ENCODE data around the gene ODF4.
"Not testable (repeated sequence)": the region's sequence is repeated elsewhere in the genome, so short reads cannot be mapped to it uniquely, and the experiment has no call there.

Gene ODF4

DNA sequence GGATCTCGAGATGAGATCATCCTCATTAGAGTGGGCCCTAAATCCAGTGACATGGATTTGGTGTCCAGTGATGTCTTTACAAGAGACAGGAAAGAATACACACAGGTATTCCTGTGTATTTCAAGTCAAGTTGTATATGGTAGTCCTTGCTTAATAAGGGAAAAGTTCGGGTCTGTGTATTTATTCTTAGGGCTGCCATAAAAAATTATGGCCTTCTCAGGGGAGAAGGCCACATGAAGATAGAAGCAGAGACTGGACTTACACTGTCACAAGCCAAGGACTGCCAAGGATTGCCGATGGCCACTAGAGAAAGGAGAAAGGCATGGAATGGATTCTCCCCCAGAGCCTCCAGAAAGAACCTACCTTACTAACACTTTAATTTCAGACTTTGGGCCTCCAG, 28.6 kb downstream of the ODF4 start:
- no peak for DNase-seq (ENCODE audit: low read depth, low spot score)
- Histone ChIP-seq H3K27me3 (ENCODE audit: control insufficient read depth, insufficient read depth, low read length) (no peaks in the 10 kb centered on the region), H3K4me3 (ENCODE audit: low read length) (no peak overlapping the region), H3K9me3 (ENCODE audit: control insufficient read depth, insufficient read depth, low read length) (no peaks in the 10 kb centered on the region), H3K27ac (ENCODE audit: low read length) (no peak overlapping the region), H3K36me3 (ENCODE audit: control insufficient read depth, insufficient read depth, low read length) (peaks cover 11% of the 10 kb centered on the region; the same call in 1 of the 2 replicates), H3K4me1 (ENCODE audit: control insufficient read depth, insufficient read depth, low read length) (no peaks in the 10 kb centered on the region)
- WGBS (ENCODE audit: insufficient coverage, insufficient read length), result no CpG with 5 or more reads among the region's 3 CpGs

DNA sequence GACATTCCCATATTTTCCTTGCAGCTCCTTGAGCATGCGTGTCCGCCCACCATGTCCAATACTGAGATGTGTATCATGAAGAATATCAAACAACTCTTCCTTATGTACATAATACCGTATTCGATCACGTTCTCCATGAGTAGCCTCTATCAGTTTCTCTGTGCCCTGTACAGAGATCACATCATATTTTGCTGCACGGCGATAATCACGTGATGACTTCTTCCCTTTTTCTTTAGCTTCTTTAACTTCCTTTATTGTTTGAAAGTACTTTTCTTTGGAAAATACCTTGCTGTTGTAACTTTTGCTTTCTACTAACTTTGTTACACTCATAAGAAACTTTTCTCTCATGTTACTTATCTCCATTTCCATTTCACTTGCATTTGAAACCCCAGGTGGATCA, 30.3 kb downstream of the ODF4 start:
- WGBS (ENCODE audit: insufficient coverage, insufficient read length), result no CpG with 5 or more reads among the region's 8 CpGs
- peaks cover 11% of the 10 kb centered on the region; the same call in 1 of the 2 replicates for H3K36me3 ChIP-seq (ENCODE audit: control insufficient read depth, insufficient read depth, low read length)
- H3K27me3 ChIP-seq (ENCODE audit: control insufficient read depth, insufficient read depth, low read length), result no peaks in the 10 kb centered on the region
- H3K4me1 ChIP-seq (ENCODE audit: control insufficient read depth, insufficient read depth, low read length), result no peaks in the 10 kb centered on the region
- no peak overlapping the region for H3K4me3 ChIP-seq (ENCODE audit: low read length)
- no peak overlapping the region for H3K27ac ChIP-seq (ENCODE audit: low read length)
- DNase-seq (ENCODE audit: low read depth, low spot score), result no peak
- H3K9me3 ChIP-seq (ENCODE audit: control insufficient read depth, insufficient read depth, low read length), result no peaks in the 10 kb centered on the region

DNA sequence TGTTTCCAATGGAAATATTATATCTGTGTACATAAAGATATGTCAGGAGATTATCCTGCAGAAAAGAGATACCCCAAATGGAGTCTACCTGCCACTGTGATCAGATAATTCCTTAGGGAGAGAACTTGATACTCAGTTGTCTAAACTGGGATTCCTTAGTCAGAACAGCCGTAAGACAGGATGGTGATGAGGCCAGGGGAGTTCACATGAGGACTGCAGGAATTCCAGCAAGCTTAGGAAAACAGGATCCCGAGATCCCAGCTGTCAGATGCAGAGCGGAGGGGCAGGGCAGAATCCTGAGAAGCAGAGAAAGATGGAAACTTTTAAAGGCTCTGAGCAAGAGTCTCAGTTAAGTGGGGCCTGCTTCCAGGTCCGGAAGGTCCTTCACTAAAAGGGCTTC, 32.1 kb downstream of the ODF4 start:
- no CpG with 5 or more reads among the region's 4 CpGs for WGBS (ENCODE audit: insufficient coverage, insufficient read length)
- Histone ChIP-seq H3K9me3 (ENCODE audit: control insufficient read depth, insufficient read depth, low read length) (no peaks in the 10 kb centered on the region), H3K36me3 (ENCODE audit: control insufficient read depth, insufficient read depth, low read length) (peaks cover 8% of the 10 kb centered on the region; the same call in 1 of the 2 replicates), H3K4me1 (ENCODE audit: control insufficient read depth, insufficient read depth, low read length) (peaks cover 1% of the 10 kb centered on the region; the same call in 1 of the 2 replicates), H3K27ac (ENCODE audit: low read length) (no peak overlapping the region), H3K27me3 (ENCODE audit: control insufficient read depth, insufficient read depth, low read length) (no peaks in the 10 kb centered on the region), H3K4me3 (ENCODE audit: low read length) (no peak overlapping the region)
- DNase-seq (ENCODE audit: low read depth, low spot score), result no peak

DNA sequence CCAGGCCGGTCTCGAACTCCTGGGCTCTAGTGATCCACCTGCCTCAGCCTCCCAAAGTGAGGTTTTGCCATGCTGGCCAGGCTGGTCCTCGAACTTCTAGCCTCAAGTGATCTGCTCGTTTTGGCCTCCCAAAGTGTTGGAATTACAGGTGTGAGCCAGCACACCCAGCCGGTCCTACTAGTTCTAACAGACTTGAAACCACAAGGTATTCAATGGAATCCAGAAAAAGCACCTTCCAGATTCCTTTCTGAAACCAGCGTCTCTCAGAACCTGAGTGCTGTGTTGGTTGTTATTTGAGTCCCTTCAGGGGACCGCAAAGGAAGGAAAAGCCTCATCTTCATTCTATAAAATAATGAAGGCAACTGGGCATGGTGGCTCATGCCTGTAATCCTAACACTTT, 32.8 kb downstream of the ODF4 start:
- Histone ChIP-seq H3K4me3 (ENCODE audit: low read length) (no peak overlapping the region), H3K9me3 (ENCODE audit: control insufficient read depth, insufficient read depth, low read length) (no peaks in the 10 kb centered on the region), H3K36me3 (ENCODE audit: control insufficient read depth, insufficient read depth, low read length) (peaks cover 8% of the 10 kb centered on the region; the same call in 1 of the 2 replicates), H3K27ac (ENCODE audit: low read length) (no peak overlapping the region), H3K27me3 (ENCODE audit: control insufficient read depth, insufficient read depth, low read length) (no peaks in the 10 kb centered on the region), H3K4me1 (ENCODE audit: control insufficient read depth, insufficient read depth, low read length) (peaks cover 1% of the 10 kb centered on the region; the same call in 1 of the 2 replicates)
- no CpG with 5 or more reads among the region's 7 CpGs for WGBS (ENCODE audit: insufficient coverage, insufficient read length)
- no peak for DNase-seq (ENCODE audit: low read depth, low spot score)

DNA sequence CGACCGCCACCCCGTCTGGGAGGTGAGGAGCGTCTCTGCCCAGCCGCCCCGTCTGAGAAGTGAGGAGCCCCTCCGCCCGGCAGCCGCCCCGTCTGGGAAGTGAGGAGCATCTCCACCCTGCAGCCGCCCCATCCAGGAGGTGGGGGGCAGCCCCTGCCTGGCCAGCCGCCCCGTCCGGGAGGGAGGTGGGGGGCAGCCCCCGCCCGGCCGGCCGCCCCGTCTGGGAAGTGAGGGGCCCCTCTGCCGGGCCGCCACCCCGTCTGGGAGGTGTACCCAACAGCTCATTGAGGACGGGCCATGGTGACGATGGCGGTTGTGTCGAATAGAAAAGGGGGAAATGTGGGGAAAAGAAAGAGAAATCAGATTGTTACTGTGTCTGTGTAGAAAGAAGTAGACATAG, 34.2 kb downstream of the ODF4 start:
- no CpG with 5 or more reads among the region's 26 CpGs for WGBS (ENCODE audit: insufficient coverage, insufficient read length)
- not testable (repeated sequence) for DNase-seq (ENCODE audit: low read depth, low spot score)

DNA sequence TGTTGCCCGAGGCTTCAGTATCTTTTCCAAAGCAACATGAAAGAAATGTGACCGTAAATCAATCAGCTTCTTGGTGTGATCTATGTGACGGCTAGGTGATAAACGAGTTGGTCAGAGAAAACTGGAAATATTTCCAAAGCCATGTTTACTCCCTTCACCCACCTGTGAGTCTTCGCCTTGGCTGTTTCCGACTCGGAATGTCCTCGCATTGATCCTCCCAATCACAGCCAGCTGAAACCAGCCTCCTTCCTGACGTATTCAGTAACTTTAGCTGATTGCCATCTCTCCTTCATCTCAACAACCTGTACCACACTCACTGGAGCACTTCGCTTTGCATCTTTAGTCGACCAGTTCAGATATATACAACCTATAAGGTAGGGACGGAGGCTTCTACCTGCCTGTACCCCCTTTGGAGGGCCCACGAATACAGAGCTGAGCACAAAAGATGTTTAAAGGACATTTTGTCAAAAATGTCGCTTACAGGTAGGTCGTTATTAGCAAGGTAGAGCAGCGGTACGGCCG, 36.2 kb downstream of the ODF4 start:
- H3K9me3 ChIP-seq (ENCODE audit: control insufficient read depth, insufficient read depth, low read length), result no peaks in the 10 kb centered on the region
- WGBS (ENCODE audit: insufficient coverage, insufficient read length), result no CpG with 5 or more reads among the region's 18 CpGs
- H3K4me3 ChIP-seq (ENCODE audit: low read length), result peak overlapping the region; percentile 56; the same call in 1 of the 2 replicates
- no peak overlapping the region for H3K27ac ChIP-seq (ENCODE audit: low read length)
- peaks cover 1% of the 10 kb centered on the region; the same call in 1 of the 2 replicates for H3K4me1 ChIP-seq (ENCODE audit: control insufficient read depth, insufficient read depth, low read length)
- H3K36me3 ChIP-seq (ENCODE audit: control insufficient read depth, insufficient read depth, low read length), result peaks cover 14% of the 10 kb centered on the region; the same call in 1 of the 2 replicates
- H3K27me3 ChIP-seq (ENCODE audit: control insufficient read depth, insufficient read depth, low read length), result no peaks in the 10 kb centered on the region
- DNase-seq (ENCODE audit: low read depth, low spot score), result no peak

More for the DNA sequence above, 34.2 kb downstream of the ODF4 start:
- peaks cover 12% of the 10 kb centered on the region; the same call in 1 of the 2 replicates for H3K36me3 ChIP-seq (ENCODE audit: control insufficient read depth, insufficient read depth, low read length)
- H3K4me3 ChIP-seq (ENCODE audit: low read length); H3K4me1 ChIP-seq (ENCODE audit: control insufficient read depth, insufficient read depth, low read length); H3K27me3 ChIP-seq (ENCODE audit: control insufficient read depth, insufficient read depth, low read length); H3K9me3 ChIP-seq (ENCODE audit: control insufficient read depth, insufficient read depth, low read length); H3K27ac ChIP-seq (ENCODE audit: low read length): not testable (repeated sequence)

DNA sequence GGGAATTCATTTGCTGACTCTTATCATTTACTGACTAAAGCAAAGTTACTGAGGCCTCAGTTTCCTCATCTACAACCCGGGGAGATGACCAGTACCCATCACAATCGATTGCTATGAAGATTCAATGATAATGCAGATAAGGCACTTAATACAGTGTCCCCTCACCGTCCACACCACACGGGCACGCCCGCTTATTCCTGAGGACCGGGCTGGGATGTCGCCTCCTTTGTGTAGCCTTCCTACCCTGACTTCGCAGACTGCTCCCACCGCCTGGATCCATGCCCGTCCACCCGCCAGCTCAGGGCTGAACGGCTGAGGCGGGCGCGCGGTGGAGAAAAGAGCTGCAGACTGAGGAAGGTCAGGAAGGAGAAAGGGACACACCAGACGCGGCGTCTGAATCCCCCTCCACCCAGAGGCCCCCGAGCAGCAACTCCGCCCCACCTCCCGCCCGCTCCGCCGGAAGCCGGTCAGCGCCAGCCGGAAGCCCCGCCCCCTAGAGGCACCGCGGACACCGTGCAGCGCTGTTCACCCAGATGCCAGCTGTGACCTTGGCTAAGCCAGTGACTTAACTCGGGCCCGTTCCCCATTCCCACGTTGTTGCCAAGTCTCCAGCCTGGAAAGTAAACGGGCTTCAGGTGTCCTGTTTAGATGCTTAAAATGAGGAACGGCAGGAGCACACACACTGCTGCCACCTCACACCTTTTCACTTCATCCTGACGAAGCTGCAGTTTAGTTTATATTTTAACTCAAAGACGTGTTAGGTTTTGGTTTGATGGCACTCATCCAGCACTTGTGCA, 36.8 kb downstream of the ODF4 start, which contains the start of gene KRABD2:
TSS of gene KRABD2 (minus strand) at position 434 of the 797 bp plus-strand sequence.
- DNase-seq (ENCODE audit: low read depth, low spot score), result peak; percentile 77
- peaks cover 21% of the 10 kb centered on the region; the same call in 1 of the 2 replicates for H3K36me3 ChIP-seq (ENCODE audit: control insufficient read depth, insufficient read depth, low read length)
- H3K27ac ChIP-seq (ENCODE audit: low read length), result no peak within 1 kb of the TSS
- H3K4me3 ChIP-seq (ENCODE audit: low read length), result peak within 1 kb of the TSS; percentile 56; the same call in 1 of the 2 replicates
- WGBS (ENCODE audit: insufficient coverage, insufficient read length), result no CpG with 5 or more reads among the region's 41 CpGs
- no peaks in the 10 kb centered on the region for H3K27me3 ChIP-seq (ENCODE audit: control insufficient read depth, insufficient read depth, low read length)
- H3K9me3 ChIP-seq (ENCODE audit: control insufficient read depth, insufficient read depth, low read length), result no peaks in the 10 kb centered on the region
- peaks cover 1% of the 10 kb centered on the region; the same call in 1 of the 2 replicates for H3K4me1 ChIP-seq (ENCODE audit: control insufficient read depth, insufficient read depth, low read length)

DNA sequence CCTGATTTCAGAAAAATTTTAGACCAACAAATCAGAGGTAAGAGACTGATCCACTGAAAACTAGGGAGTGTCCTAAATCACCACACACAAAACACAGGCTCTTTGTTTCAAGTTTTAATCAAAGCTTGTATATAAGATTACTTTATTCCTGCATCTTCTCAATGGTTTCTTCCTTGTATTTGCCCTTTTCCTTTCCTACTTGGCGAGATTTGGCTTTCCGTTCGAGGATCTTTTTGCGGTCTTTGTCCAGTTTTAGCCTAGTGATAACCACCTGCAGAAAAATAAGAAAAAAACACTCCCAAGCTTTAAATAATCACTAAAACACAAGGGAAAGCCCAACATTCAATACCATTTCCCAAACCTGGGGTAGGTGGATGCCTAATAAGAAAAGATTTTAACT, 37.8 kb downstream of the ODF4 start:
- Histone ChIP-seq H3K4me3 (ENCODE audit: low read length) (no peak overlapping the region), H3K27ac (ENCODE audit: low read length) (no peak overlapping the region), H3K4me1 (ENCODE audit: control insufficient read depth, insufficient read depth, low read length) (peaks cover 1% of the 10 kb centered on the region; the same call in 1 of the 2 replicates), H3K36me3 (ENCODE audit: control insufficient read depth, insufficient read depth, low read length) (peaks cover 26% of the 10 kb centered on the region; the same call in 1 of the 2 replicates), H3K27me3 (ENCODE audit: control insufficient read depth, insufficient read depth, low read length) (no peaks in the 10 kb centered on the region), H3K9me3 (ENCODE audit: control insufficient read depth, insufficient read depth, low read length) (no peaks in the 10 kb centered on the region)
- no CpG with 5 or more reads among the region's 4 CpGs for WGBS (ENCODE audit: insufficient coverage, insufficient read length)
- DNase-seq (ENCODE audit: low read depth, low spot score), result no peak

DNA sequence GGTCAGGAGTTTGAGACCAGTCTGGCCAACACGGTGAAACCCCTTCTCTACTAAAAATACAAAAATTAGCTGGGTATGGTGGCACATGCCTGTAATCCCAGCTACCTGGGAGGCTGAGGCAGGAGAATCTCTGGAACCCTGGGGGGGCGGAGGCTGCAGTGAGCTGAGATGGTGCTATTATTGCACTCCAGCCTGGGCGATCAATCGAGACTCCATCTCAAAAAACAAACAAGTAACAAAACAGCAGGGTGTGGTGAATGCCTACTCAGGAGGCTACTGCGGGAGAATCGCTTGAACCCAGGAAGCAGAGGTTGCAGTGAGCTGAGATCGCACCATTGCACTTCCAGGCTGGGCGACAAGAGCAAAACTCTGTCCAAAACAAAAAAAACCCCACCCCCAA, 38.5 kb downstream of the ODF4 start:
- H3K9me3 ChIP-seq (ENCODE audit: control insufficient read depth, insufficient read depth, low read length); H3K4me1 ChIP-seq (ENCODE audit: control insufficient read depth, insufficient read depth, low read length); DNase-seq (ENCODE audit: low read depth, low spot score); H3K4me3 ChIP-seq (ENCODE audit: low read length); H3K27ac ChIP-seq (ENCODE audit: low read length); H3K27me3 ChIP-seq (ENCODE audit: control insufficient read depth, insufficient read depth, low read length): not testable (repeated sequence)
- peaks cover 26% of the 10 kb centered on the region; the same call in 1 of the 2 replicates for H3K36me3 ChIP-seq (ENCODE audit: control insufficient read depth, insufficient read depth, low read length)
- no CpG with 5 or more reads among the region's 8 CpGs for WGBS (ENCODE audit: insufficient coverage, insufficient read length)

DNA sequence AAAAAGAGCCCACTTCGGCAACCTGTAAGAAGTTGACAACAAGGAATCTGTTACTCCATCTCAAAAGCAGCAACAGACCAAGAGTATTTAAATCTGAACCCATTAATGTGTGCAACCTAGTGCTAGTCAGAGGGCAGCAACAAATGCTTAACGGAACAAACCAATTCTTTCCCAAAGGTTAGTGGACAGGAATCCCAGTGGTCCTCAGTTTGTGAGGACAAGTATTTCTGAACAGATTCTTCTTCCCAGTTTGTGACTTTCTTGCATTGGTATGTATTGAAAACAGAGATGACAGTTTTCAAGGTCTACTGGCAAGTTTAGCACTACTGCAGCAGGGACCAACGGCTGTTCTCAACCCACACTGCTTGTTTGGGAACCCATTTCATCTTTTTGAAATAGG, 40.4 kb downstream of the ODF4 start:
- WGBS (ENCODE audit: insufficient coverage, insufficient read length), result no CpG with 5 or more reads among the region's 3 CpGs
- Histone ChIP-seq H3K36me3 (ENCODE audit: control insufficient read depth, insufficient read depth, low read length) (peaks cover 26% of the 10 kb centered on the region; the same call in 1 of the 2 replicates), H3K4me3 (ENCODE audit: low read length) (no peak overlapping the region), H3K27ac (ENCODE audit: low read length) (no peak overlapping the region), H3K27me3 (ENCODE audit: control insufficient read depth, insufficient read depth, low read length) (no peaks in the 10 kb centered on the region), H3K4me1 (ENCODE audit: control insufficient read depth, insufficient read depth, low read length) (peaks cover 1% of the 10 kb centered on the region; the same call in 1 of the 2 replicates), H3K9me3 (ENCODE audit: control insufficient read depth, insufficient read depth, low read length) (no peaks in the 10 kb centered on the region)
- no peak for DNase-seq (ENCODE audit: low read depth, low spot score)

All from iPS DF 6.9 (cell line).